GM21526 (cell line): ENCODE results near the gene LRCH3.
"Not testable (repeated sequence)": the region's sequence is repeated elsewhere in the genome, so short reads cannot be mapped to it uniquely, and the experiment has no call there.

Source experiments
- ATAC-seq: cut with Tn5 transposase; IDR thresholded peaks from one replicate; pipeline ENCODE4 v1.9.1; 2021; ENCODE audit warnings: moderate library complexity; ENCODE audit not compliant: unreplicated experiment, low FRiP score

The LRCH3 gene

DNA sequence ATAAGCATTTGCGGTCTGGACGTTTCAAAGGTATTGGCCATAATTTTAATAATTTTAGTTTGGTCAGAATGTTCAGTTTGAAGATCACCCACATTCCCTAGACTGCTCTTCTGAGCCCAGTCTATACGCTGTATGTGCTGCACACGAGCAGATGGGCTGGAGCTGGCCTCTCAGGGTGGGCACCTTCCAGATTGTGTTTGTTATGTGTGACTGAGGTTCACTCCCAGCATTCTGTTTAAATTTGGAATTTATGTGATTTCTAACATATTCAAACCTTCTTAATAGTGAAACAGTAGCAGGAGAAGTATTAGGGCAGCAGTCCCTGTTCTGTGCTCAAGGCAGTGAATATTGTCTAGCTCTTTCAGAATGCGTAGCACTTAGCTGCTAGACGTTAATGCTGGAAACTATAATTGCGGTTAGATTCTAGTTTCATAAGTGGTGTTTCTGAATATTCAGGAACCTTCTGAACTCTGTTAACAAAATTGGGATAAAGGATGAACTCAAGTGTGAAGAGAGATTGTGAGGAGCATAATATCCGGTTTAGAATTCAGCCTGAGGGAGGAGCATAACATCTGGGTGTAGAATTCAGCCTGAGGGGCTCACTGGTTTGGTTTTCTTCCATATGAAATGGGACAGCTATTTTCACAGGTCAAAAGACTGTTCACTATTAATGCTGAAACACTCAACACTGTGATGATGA lies 90.4 kb downstream of the LRCH3 start:
- no peak for ATAC-seq

DNA sequence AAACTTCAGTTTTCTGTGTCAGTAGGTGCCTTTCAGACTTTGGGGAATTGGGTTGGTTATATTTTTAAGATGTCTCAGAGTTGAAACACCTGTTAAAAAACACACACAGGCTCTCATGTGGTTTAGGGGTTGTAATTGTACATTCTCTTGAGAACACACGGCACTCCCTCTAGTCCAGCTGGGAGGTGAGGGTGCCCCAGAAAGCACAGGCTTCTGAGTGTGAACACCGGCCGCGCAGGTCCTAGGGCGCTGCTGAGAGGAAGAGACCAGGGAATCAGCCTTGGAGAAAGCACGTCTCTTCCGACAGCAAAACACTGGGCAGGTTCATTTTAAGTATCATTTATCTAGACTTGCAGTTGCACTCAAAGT lies 90.9 kb downstream of the LRCH3 start:
- no peak for ATAC-seq

DNA sequence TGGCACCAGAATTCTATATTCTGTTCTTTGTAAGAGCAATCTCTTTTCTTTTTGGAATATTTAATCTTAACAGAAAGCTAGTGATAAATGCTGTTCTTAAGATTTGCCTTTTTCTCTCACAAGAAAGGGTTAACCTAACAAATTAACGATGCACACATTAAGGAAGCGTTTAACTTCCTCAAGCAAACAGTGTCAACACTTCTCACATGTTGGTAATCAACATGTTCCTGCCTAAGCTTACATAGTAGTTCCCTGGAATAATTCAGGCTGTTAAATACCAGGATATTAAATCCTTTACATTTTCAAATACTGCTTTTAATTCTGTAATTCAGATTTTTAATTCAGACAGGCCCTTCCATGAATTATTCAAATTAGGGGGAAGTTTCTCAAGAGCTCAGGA lies 91.5 kb downstream of the LRCH3 start:
- ATAC-seq: no peak

DNA sequence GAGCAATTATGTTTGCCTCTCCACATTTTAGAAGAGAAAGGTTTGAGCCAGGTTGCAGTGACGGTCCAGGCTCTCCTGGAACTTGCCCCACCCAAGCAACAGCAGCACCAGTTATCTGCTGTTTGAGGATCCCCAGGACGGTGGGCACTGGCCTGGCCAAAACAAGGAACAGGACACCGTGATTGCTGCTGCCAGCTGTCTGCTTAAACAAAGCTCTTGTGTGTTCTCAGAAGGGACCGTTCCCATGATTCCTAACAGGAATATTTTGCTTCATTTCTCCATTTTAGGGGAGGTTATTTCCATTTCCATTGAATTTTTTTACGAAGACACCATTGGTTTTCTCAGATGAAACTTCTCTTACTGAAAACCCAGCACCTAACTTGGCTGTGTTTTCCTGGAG lies 92.5 kb downstream of the LRCH3 start:
- ATAC-seq: no peak

DNA sequence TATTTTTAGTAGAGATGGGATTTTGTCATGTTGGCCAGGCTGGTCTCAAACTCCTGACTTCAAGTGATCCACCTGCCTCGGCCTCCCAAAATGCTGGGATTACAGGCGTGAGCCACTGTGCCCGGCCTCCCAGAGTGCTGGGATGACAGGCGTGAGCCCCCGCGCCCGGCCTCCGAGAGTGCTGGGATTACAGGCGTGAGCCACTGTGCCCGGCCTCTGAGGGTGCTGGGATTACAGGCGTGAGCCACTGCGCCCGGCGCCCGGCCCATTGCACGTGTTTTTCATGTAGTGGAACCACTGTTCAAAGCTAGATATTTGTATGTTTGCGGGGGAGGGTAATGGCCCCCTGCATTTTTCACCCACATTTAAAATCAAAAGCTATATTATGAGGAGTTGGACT lies 93.3 kb downstream of the LRCH3 start:
- ATAC-seq: not testable (repeated sequence)

DNA sequence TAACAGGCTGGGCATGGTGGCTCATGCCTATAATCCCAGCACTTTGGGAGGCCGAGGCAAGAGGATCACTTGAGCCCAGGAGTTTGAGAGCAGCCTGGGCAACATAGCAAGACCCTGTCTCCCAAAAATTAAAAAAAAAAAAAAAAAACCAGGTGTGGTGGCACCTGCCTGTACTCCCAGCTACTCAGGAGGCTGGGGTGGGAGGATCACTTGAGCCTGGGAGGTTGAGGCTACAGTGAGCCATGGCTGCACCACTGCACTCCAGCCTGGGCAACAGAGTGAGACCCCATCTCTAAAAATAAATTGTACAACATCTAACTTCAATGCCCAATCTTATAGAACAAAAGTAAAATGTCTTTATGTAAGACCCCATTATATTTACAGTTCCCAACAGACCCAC lies 95.0 kb downstream of the LRCH3 start:
- not testable (repeated sequence) for ATAC-seq

DNA sequence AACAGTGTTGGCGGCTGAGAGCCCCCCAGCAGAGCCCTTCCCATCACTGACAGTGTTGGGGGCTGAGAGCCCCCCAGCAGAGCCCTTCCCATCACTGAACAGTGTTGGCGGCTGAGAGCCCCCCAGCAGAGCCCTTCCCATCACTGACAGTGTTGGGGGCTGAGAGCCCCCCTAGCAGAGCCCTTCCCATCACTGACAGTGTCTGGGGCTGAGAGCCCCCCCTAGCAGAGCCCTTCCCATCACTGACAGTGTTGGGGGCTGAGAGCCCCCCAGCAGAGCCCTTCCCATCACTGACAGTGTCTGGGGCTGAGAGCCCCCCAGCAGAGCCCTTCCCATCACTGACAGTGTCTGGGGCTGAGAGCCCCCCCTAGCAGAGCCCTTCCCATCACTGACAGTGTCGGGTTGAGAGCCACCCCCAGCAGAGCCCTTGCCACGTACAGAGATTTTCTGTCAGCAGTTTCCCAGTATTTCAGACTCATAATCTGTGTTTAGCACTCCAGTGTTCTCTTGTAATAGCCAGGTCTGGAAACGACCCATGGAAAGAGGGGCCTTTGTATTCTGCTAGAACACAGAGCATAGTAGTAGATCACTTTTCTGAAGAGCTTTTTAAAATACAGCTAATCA lies 96.5 kb downstream of the LRCH3 start:
- not testable (repeated sequence) for ATAC-seq

DNA sequence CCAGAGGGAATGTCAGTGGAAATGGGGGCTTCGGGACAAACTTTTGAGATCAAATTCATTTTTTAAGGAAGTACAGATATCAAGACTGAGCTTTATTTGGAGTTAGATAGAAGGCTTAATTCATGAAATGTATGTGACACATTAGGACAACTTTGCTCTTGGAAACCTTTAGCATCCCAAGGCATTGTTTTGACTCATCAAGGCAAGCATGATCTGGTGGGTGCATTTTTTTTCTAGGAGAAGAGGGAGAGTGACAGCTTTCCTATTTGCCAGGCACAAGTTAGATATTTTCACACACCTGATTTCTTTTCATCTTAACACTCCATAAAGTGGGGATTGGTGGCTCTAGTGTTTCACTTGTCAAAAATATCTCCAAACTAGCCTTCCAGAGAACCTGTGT lies 97.5 kb downstream of the LRCH3 start:
- no peak for ATAC-seq

DNA sequence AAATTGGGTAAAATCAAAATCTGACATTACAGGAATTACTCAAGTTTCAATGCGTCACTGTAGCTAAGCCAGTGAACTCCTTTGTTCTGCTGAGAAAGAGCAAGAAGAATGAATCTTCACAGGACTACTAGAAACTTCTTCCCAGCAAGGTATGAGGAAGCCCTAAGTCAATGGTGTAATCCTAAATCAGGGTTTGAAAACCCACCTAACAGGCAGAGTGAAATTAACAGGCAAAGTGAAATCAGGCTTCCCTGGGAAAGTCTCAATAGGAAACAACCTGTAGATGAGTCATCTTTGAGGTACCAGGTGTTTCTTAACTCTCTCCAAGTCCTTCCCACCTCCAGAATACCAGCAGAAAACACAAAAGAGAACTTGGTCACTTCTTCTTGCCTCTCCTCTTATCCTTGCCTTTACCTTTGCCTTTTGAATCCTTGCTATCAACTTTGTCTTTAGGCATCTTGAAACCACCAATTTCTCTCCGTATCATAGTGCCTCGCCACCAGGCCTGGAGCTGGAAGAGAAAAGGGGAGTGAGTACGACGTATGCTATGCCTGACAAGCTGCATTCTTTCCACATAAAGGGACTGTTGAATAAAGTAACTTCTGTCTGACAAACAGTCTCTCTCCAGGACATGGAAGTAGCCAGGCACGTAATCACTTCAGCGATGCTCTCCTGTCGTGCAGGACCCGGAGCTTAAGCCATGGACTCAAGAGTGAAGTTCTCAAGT lies 98.3 kb downstream of the LRCH3 start:
- no peak for ATAC-seq

DNA sequence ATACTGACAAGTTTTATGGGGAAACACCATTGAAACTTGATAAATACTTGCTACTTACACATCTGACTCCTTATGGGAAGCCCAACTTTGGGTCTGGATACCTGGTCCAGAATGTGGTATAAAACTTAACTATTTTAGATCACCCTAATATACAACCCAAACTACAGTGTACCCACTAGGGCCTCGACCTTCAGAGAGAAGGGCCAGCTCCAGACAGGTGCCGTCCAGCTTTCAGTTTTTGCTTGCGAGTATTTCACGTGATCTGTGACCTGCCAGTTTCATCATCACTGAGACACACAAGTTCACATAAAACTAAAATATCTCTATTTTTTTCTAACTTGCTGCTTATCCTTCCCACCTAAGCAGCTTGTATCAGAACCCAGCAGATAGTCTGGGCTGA lies 99.6 kb downstream of the LRCH3 start:
- no peak for ATAC-seq

DNA sequence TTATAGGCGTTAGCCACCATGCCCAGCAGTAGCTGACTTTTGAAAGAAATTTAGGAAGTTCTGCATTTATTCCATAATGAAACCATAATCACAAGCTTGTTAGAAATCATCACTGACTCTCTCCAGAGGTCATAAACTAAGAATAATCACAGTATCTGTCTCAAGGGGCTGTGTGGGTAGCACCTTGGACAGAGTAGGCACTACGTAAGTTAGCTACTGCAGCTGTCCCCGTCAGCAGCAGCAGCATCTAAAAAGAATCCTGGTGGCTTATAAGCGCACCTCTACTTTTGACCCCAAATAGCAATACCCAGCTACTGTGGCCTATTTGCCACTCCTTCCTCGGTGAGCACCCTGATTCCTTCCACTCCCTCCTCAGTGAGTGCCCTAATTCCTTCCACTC lies 101.1 kb downstream of the LRCH3 start:
- no peak for ATAC-seq

DNA sequence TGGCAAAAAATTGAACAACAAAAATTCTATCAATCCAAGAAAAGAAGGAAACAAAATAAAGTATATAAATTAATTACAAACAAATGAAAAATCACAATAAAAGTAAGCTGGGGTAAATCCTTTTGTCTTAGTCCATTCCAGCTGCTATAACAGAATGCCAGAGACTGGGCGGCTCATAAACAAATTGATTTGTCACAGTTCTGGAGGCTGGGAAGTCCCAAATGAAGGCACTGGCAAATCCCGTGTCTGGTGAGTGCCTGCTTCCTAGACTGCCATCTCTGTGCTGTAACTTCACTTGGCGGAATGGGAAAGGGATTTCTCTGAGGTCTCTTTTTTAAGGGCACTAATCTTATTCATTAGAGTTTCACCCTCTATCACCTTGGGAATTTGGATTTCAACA lies 105.4 kb downstream of the LRCH3 start:
- ATAC-seq: no peak

DNA sequence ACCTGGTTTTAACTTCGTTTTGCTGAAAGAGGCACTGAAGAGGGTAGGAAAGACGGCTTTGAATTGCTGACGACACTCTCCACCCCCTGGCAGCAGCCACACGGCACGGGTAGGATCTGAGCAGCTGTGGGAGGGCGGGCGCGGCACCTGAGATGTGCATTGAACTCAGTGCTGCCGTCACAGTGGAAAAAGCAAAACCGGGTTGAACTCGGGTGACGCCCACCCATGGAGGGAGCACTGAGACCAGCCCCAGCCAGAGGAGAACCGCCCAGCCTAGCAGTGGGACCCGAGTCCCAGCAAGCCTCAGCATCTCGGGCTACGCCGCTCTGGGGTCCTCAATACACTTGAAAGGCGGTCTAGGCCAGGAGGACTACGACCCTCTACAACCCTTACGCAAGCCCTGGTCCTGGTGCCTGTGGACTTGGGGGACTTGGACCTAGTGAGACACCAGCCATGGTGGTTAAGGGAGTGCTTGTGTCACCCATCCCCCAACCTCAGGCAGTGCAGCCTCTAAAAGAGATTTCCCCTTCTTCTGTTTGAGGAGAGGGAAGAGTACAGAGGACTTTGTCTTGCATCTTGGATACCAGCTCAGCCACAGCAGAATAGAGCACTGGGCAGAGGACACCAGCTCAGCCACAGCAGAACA lies 108.9 kb downstream of the LRCH3 start:
- ATAC-seq: no peak

DNA sequence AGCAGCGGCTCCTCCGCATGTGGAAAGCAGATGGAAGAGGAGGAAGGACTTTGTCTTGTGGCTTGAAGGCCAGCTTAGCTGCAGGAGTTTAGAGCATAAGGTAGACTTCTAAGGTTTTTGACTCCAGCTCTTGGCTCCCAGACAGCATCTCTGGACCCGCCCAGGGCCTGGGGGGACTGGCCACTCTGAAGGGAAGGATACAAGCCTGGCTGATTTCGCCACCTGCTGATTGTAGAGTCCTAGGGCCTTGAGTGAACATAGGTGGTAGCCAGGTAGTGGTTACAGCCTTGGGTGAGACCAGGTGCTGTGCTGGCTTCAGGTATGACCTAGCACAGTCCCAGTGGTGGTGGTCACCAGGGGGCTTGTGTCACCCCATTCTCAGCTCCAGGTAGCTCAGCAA lies 110.6 kb downstream of the LRCH3 start:
- ATAC-seq: no peak

DNA sequence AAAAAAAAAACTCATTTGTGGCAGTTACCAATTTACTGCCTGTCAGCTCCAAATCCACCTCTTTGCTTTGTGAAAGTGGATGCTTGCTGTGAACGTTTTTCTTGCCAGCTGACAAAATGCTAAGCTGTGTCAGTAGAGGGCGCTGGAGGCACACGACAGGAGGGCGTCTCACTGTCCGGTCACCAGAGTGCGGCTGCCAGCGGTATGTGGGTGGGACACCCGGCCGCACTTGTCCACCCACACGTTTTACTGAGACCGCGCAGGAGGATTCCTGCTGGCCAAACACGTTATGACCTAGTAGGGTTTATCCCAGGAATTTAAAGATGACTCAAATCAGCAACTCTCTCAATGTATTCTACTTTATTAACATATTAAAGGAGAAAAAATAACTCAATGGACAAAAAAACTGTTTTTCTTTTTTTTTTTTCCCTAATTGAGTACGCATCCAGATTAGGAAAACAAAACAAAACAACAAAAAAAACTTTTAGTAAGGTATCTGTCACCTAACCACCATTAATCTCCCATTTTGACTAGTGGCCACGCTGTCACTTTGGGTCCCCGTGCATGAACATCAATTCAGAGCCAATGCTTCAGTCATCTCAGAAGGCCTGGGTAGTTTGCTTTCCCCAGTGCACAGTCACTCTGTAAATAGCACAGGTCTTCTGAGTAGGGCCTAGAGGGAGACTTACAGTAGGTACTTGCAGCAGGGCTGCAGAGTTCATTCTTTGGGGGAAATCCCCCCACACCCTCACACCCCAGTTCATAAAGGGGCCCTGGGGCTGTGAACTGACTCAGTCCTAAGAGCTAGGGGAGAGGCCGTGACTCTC lies 115.2 kb downstream of the LRCH3 start:
- peak; percentile 77 for ATAC-seq

DNA sequence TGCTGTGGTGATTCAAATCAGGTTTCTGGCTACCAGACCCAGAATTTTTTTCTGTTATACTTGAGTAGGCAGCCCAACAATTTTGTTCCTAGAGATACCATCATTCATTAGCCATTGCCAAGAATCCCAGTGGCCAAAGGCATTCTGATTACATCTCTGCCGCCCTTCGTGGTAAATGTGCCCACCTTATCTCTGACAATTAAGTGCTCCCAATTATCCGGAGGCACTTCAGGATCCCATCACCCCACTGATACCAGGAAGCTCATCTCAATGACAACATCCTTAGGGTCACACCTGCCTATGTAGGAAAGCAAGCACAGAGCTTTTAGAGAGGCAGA lies 115.8 kb downstream of the LRCH3 start:
- ATAC-seq: no peak

DNA sequence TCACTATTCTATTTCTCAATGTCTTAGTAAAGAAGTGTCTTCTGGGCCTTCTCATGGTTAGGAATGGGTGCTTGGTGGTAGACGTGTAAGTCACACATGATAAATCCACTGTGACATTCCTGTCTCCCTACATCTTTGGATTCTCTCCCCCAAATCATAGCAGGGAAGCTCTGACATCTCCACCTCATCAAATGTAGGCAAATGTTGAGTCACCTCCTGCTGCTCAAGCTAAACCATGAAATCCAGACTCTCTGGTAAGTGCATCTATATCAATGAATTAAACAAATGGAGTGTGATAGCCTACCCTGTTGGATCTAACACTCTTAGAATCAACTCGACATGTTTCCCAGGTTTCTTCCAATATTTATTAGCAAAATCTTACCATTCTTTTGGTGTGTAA lies 116.1 kb downstream of the LRCH3 start:
- no peak for ATAC-seq

DNA sequence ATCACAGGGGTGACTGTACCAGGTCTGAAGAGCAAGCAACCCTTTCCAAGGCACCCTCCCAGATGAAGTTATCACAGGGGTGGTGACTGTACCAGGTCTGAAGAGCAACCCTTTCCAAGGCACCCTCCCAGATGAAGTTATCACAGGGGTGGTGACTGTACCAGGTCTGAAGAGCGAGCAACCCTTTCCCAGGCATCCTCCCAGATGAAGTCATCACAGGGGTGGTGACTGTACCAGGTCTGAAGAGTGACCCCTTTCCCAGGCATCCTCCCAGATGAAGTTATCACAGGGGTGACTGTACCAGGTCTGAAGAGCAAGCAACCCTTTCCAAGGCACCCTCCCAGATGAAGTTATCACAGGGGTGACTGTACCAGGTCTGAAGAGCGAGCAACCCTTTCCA lies 117.5 kb downstream of the LRCH3 start:
- not testable (repeated sequence) for ATAC-seq

DNA sequence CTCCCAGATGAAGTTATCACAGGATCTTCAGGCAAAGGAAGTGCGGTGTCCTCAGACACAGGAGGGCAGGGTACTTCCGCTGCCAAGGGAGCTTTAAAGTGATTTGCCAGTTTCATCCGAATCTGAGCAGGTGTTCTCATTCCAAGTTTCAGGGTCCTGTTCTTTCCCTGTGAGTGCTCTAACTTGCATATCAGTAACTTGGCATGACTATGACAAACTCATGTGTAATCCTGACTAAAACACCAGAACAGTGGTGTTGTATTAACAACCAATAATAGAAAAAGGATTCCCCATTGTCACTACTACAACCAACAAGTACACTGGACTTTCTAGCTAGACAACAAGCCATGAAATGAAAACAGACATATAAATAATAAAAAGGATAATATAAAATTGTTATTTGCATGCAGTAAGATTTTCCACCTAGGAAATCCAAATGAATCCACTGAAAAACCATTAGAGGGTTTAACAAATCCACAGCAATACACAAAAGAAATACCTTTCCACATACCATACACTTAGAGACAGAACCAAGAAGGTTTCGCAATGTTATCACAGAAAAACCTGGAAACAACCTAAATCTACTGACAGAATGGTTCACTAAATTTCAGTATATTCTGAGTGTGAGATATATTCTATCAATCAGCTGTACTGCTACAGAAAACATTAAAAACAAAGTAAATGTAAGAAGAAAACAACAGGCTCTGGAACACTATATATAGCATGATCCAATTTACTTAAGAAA lies 118.1 kb downstream of the LRCH3 start:
- ATAC-seq: no peak
